Epithelial cell of esophagus (primary cell): ENCODE data around the gene RFESD.

ENCODE experiments used
- DNase-seq: peaks from one replicate; pipeline ENCODE4 v3.0.0; 2010; ENCODE audit warnings: low read depth
- H3K4me3 ChIP-seq: 2 replicates; pipeline ENCODE4 v1.5.1; 2011; ENCODE audit warnings: mild to moderate bottlenecking, low read length, control low read depth
- CTCF ChIP-seq: IDR thresholded peaks from 2 replicates; pipeline ENCODE4 v1.5.1; 2011; ENCODE audit warnings: low read depth, mild to moderate bottlenecking, low read length, control low read depth, inconsistent platforms; ENCODE audit not compliant: insufficient read depth; ENCODE audit errors: missing control alignments

Gene RFESD

DNA sequence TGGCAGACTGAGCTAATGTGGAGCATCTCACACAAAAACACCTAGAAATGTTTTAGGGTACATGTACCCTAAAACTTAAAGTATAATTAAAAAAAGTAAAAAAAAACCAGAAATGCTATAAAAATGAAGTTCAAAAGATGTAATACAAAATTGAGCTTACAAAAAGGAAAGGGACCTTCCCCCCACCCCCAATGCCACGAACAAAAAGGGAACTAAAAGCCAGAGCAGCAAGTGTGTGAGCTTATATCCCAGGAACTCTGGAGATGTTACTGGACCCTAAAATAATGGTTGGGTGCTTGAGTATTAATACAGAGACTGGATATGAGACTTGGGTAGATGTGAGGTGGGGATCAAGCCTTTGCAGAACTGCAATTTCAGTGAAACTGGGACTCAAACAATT lies 25.2 kb downstream of the RFESD start:
- TF ChIP-seq CTCF: no peak
- H3K4me3 ChIP-seq: no peak overlapping the region
- no peak for DNase-seq

DNA sequence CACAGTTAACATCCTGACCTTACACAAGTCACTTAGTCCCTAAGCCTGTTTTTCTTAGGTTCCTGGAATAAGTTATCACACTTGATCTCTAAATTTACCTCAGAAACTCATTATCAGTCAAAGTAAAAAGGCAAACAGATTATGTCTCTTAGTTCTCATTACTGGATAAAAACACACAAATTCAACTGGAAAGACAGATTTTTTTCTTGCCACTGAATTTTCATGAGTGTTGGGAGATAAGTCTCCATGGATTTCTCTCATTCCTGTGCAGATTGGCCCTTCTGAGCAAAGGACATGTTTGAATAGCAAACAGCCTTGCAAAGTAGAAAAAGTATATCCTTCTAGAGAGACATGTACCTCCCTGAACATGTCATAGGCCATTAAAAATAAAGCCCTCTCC lies 26.1 kb downstream of the RFESD start:
- DNase-seq: no peak
- no peak overlapping the region for H3K4me3 ChIP-seq
- no peak for TF ChIP-seq CTCF

GRCh38 chr5:95673081-95673480 lies 26.5 kb downstream of the RFESD start:
- H3K4me3 ChIP-seq: no peak overlapping the region
- no peak for DNase-seq
- no peak for TF ChIP-seq CTCF

DNA sequence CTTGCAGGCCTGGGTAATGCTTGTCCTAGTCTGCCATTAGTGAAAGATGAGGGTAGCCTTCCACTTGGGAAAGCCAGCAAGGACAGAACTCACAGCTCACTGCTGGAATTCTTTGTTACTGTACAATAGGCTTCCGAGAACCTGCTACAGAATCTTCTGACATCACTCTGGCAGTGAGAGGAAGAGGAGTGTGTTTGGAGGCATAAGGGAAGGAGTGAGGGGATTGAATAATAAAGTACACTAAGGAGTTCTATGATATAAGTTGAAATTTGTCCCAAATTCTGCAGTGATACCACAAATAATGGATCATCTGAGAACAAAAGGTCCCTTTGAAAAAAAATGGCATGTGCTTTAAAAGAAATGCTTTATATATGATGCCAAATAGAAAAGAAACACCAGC lies 36.3 kb downstream of the RFESD start, which contains the start of gene SPATA9:
TSS of gene SPATA9 (minus strand) at position 101 of the 400 bp plus-strand sequence. CDS start 137 bp downstream, outside the sequence.
- DNase-seq: no peak
- H3K4me3 ChIP-seq: no peak within 1 kb of the TSS
- TF ChIP-seq CTCF: no peak

- DNase-seq: no peak
- H3K4me3 ChIP-seq: no peak overlapping the region
- TF ChIP-seq CTCF: no peak
Observed at GRCh38 chr5:95684361-95684760, 37.8 kb downstream of the RFESD start.

DNA sequence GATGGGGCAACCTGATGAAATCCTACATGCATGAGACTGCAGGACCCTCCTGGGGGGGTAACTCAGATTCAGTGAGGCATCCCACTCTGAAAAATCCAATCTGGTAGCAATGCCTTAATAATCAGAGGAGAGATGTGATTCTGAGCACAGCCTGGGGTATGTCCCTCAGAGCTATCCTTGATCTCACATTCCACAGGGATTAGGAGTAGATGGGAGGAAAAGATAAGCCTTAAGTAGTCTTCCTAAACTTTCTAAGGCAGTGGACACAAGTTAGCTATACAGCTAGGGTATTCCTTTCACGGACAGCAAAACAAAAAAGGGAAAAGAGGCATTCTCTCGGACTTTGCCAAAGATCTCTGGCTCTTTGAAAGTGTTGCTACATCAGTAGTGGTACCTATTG lies 40.1 kb downstream of the RFESD start:
- no peak overlapping the region for H3K4me3 ChIP-seq
- no peak for DNase-seq
- no peak for TF ChIP-seq CTCF

- no peak for DNase-seq
- H3K4me3 ChIP-seq: no peak overlapping the region
- TF ChIP-seq CTCF: no peak
Observed at GRCh38 chr5:95689680-95690079, 43.1 kb downstream of the RFESD start.
